Esophagus squamous epithelium (tissue), 5 donors: ENCODE data around the gene KCNG2. TPM values are rescaled to one million over a fixed set of nuclear protein-coding genes. Genes with fewer than 3 reads are reported as not detected.

ENCODE experiments used
- DNase-seq: peaks from one replicate; lab custom pipeline; 2025; lab: John Stamatoyannopoulos, UW
- H3K27ac ChIP-seq, 4 donors: fragments of 200-600 bp; sonication (generic); one replicate each; pipeline ENCODE4 v1.5.1; 2016 to 2019; ENCODE audit warnings: mild to moderate bottlenecking in 1 of 4
- H3K27me3 ChIP-seq, 4 donors: fragments of 200-600 bp; sonication (generic); 1 replicate in 3 of 4; 2 replicates in 1 of 4; pipeline versions ENCODE4 v1.5.1 to v1.6.0; 2017 to 2021; ENCODE audit warnings: antibody characterized with exemption in 1 of 4
- H3K36me3 ChIP-seq, 3 donors: fragments of 200-600 bp; sonication (generic); one replicate each; pipeline ENCODE4 v1.5.1; 2016 to 2019
- H3K4me1 ChIP-seq, 3 donors: fragments of 200-600 bp; sonication (generic); one replicate each; pipeline ENCODE4 v1.5.1; 2017 to 2019
- H3K4me3 ChIP-seq, 4 donors: fragments of 200-600 bp; sonication (generic); 1 replicate in 3 of 4; 2 replicates in 1 of 4; pipeline ENCODE4 v1.5.1; 2016 to 2019; ENCODE audit warnings: mild to moderate bottlenecking in 2 of 4, moderate library complexity in 1 of 4
- H3K9me3 ChIP-seq, 3 donors: fragments of 200-600 bp; sonication (generic); one replicate each; pipeline ENCODE4 v1.5.1; 2016 to 2019
- CTCF ChIP-seq, 6 experiments: fragments of 450-650 bp in 4 of 6; fragments of 200-600 bp in 2 of 6; sonication (generic) in 2 of 6; IDR thresholded peaks; one replicate each; pipeline ENCODE4 v1.5.1; 2016 to 2019; ENCODE audit warnings: antibody characterized with exemption in 6 of 6, mild to moderate bottlenecking in 4 of 6, moderate library complexity in 4 of 6
- POLR2A ChIP-seq, 4 donors: fragments of 450-650 bp; IDR thresholded peaks; one replicate each; pipeline ENCODE4 v1.6.1; 2017; ENCODE audit warnings: antibody characterized with exemption in 4 of 4, mild to moderate bottlenecking in 4 of 4, moderate library complexity in 3 of 4
- WGBS, 2 donors: methylation state at CpG; one replicate each; pipeline ENCODE4 v1.1.5; 2018; 5-methylcytosine and 5-hydroxymethylcytosine counted together
- intact Hi-C: fragments of 100-400 bp; cut with DNase I; formaldehyde crosslinking; loops from one replicate; pipeline ENCODE4 v1.15.0; 2022
- total RNA-seq, 4 donors: library from RNA; depleted of rRNA; stranded (reverse); fragments of >200 nt; gene quantifications; one replicate each; pipeline ENCODE4 v1.1.0, GENCODE V29; 2016
- donor health status: DM: yes; HTN: yes; CAD: no.

The KCNG2 gene
- total RNA-seq, 4 donors from 2014 or later: 0.19 TPM; not detected in 3

GRCh38 chr18:79899609-79900445 is 102.1 kb downstream of the KCNG2 start:
- 77 to 86% methylated on average over 7 to 25 of the region's 53 CpGs for WGBS, 2 donors
- no peak for TF ChIP-seq POLR2A (IDR thresholded peaks at IDR 0.05)
- no peak for TF ChIP-seq CTCF (IDR thresholded peaks at IDR 0.05)
- H3K9me3 ChIP-seq: peaks cover 4 to 69% (median 45%) of the 10 kb centered on the region in 3 donors
- DNase-seq: no peak
- H3K27ac ChIP-seq: no peak overlapping the region
- peaks cover 9 to 36% (median 14%) of the 10 kb centered on the region in 3 donors for H3K36me3 ChIP-seq
- no peaks in the 10 kb centered on the region for H3K27me3 ChIP-seq
- H3K4me1 ChIP-seq: peaks cover 0 to 7% (median 2%) of the 10 kb centered on the region in 3 donors
- H3K4me3 ChIP-seq: no peak overlapping the region
- intact Hi-C loops: no loop called here

GRCh38 chr18:79900610-79901570 is 103.2 kb downstream of the KCNG2 start:
- Histone ChIP-seq H3K27me3 (no peaks in the 10 kb centered on the region), H3K4me1 (peaks cover 0 to 18% (median 3%) of the 10 kb centered on the region in 3 donors), H3K9me3 (peaks cover 1 to 58% (median 39%) of the 10 kb centered on the region in 3 donors), H3K27ac (no peak overlapping the region), H3K36me3 (peaks cover 9 to 47% (median 14%) of the 10 kb centered on the region in 3 donors), H3K4me3 (no peak overlapping the region)
- TF ChIP-seq CTCF (IDR thresholded peaks at IDR 0.05): no peak
- intact Hi-C loops: no loop called here
- DNase-seq: no peak
- 93 to 98% methylated on average over 7 to 11 of the region's 28 CpGs for WGBS, 2 donors

GRCh38 chr18:79901665-79902064 is 103.9 kb downstream of the KCNG2 start:
- no peak for TF ChIP-seq POLR2A (IDR thresholded peaks at IDR 0.05)
- TF ChIP-seq CTCF (IDR thresholded peaks at IDR 0.05): no peak
- WGBS, 2 donors: 96% methylated on average over 10 to 11 of the region's 13 CpGs
- Histone ChIP-seq H3K4me1 (peaks cover 0 to 21% (median 3%) of the 10 kb centered on the region in 3 donors), H3K4me3 (no peak overlapping the region), H3K9me3 (peaks cover 0 to 51% (median 32%) of the 10 kb centered on the region in 3 donors), H3K36me3 (peaks cover 9 to 47% (median 14%) of the 10 kb centered on the region in 3 donors), H3K27ac (no peak overlapping the region), H3K27me3 (no peaks in the 10 kb centered on the region)
- intact Hi-C loops: no loop called here
- no peak for DNase-seq

- peaks cover 0 to 47% (median 28%) of the 10 kb centered on the region in 3 donors for H3K9me3 ChIP-seq
- TF ChIP-seq POLR2A (IDR thresholded peaks at IDR 0.05) (no peak), CTCF (IDR thresholded peaks at IDR 0.05) (no peak)
- DNase-seq: no peak
Observed at GRCh38 chr18:79902075-79902474, 104.3 kb downstream of the KCNG2 start.

More at GRCh38 chr18:79902075-79902474, 104.3 kb downstream of the KCNG2 start:
- 92 to 100% methylated on average over 1 to 8 of the region's 8 CpGs for whole genome bisulfite sequencing, 2 donors
- no peak overlapping the region for H3K4me3 ChIP-seq
- H3K4me1 ChIP-seq: peaks cover 0 to 21% (median 3%) of the 10 kb centered on the region in 3 donors
- intact Hi-C loops: no loop called here
- H3K27ac ChIP-seq: no peak overlapping the region
- no peaks in the 10 kb centered on the region for H3K27me3 ChIP-seq
- peaks cover 9 to 47% (median 14%) of the 10 kb centered on the region in 3 donors for H3K36me3 ChIP-seq
